Measurements from ENCODE around the gene PPP1R14B.

The PPP1R14B gene

GRCh38 chr11:64230985-64231365 lies 15.8 kb downstream of the PPP1R14B start:
- DNase-seq (ENCODE audit: low spot score) = no peak

GRCh38 chr11:64230171-64230984 lies 16.4 kb downstream of the PPP1R14B start, which contains the start of gene DNAJC4:
Gene DNAJC4 (plus strand): TSS chr11:64230548. CDS start chr11:64230855, 307 bp downstream.
- peak; percentile 95 for DNase-seq (ENCODE audit: low spot score)

- no peak for DNase-seq (ENCODE audit: low spot score)
Measured at GRCh38 chr11:64229744-64230170, 17.0 kb downstream of the PPP1R14B start.

- no peak for DNase-seq (ENCODE audit: low spot score)
Measured at GRCh38 chr11:64229090-64229743, 17.5 kb downstream of the PPP1R14B start.

GRCh38 chr11:64227405-64227956 lies 19.3 kb downstream of the PPP1R14B start:
- DNase-seq (ENCODE audit: low spot score) = no peak

- DNase-seq (ENCODE audit: low spot score) = peak; percentile 66
Measured at GRCh38 chr11:64226507-64227051, 20.2 kb downstream of the PPP1R14B start.

GRCh38 chr11:64225608-64226506 lies 20.9 kb downstream of the PPP1R14B start, which contains the start of the genes NUDT22 and TRPT1:
Gene NUDT22 (plus strand): TSS chr11:64226274. CDS start chr11:64226653, 379 bp downstream.
Gene TRPT1 (minus strand): TSS chr11:64226186. CDS start chr11:64225860, 326 bp downstream.
- peak; percentile 91 for DNase-seq (ENCODE audit: low spot score)

- DNase-seq (ENCODE audit: low spot score) = no peak
Measured at GRCh38 chr11:64224891-64225607, 21.7 kb downstream of the PPP1R14B start.

GRCh38 chr11:64224151-64224890 lies 22.4 kb downstream of the PPP1R14B start:
- no peak for DNase-seq (ENCODE audit: low spot score)

GRCh38 chr11:64223001-64223651 lies 23.6 kb downstream of the PPP1R14B start:
- no peak for DNase-seq (ENCODE audit: low spot score)

GRCh38 chr11:64222651-64223000 lies 24.1 kb downstream of the PPP1R14B start:
- no peak for DNase-seq (ENCODE audit: low spot score)

- DNase-seq (ENCODE audit: low spot score) = no peak
Measured at GRCh38 chr11:64220798-64221197, 25.9 kb downstream of the PPP1R14B start.

GRCh38 chr11:64220271-64220670 lies 26.5 kb downstream of the PPP1R14B start:
- no peak for DNase-seq (ENCODE audit: low spot score)

- DNase-seq (ENCODE audit: low spot score) = no peak
Measured at GRCh38 chr11:64219755-64220154, 27.0 kb downstream of the PPP1R14B start.

- DNase-seq (ENCODE audit: low spot score) = no peak
Measured at GRCh38 chr11:64219354-64219684, 27.4 kb downstream of the PPP1R14B start.

- DNase-seq (ENCODE audit: low spot score) = no peak
Measured at GRCh38 chr11:64218628-64219353, 28.0 kb downstream of the PPP1R14B start.

GRCh38 chr11:64216879-64217278 lies 29.9 kb downstream of the PPP1R14B start:
- DNase-seq (ENCODE audit: low spot score) = no peak

GRCh38 chr11:64211181-64211872 lies 35.4 kb downstream of the PPP1R14B start:
- DNase-seq (ENCODE audit: low spot score) = no peak
